Measurements from ENCODE around the gene SPINK2. TPM values are rescaled to one million over a fixed set of nuclear protein-coding genes. Genes with fewer than 3 reads are reported as not detected.

SPINK2 gene
- total RNA-seq, 3 donors from 2014 or later (not counting 1 experiment from before 2014, with no cell fraction given) = 0.42 to 3.8 (median 2.0) TPM

DNA sequence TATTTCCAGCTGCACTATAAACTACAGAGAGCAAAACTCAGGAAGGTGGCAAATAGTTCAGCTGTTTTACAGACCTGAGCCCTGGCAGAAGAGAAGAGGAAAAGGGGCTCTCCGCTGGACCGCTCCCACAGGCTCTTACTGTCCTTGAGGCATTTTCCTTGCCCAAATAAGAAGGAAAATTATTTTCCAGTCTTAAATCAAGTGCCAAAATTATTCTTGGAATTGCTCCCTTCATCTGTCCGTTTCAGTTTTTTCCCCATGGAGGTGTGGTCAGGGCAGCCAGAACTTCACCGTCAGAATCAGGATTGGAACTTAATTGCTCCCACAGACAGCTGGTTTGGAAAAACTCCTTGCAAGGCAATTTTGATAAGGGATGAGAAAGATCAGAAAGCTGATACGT, 35.2 kb upstream of the SPINK2 start:
- no peak for ATAC-seq
- peaks cover 4% of the 10 kb centered on the region for H3K4me1 ChIP-seq (ENCODE audit: control insufficient read depth, insufficient read depth, low read length)
- H3K36me3 ChIP-seq (ENCODE audit: control insufficient read depth, insufficient read depth, low read length) = no peaks in the 10 kb centered on the region
- Mint-ChIP-seq H3K4me3 (no peak overlapping the region), H3K9me3 (no peaks in the 10 kb centered on the region), H3K36me3 (no peaks in the 10 kb centered on the region), H3K4me1 (no peaks in the 10 kb centered on the region), H3K27ac (no peak overlapping the region), H3K27me3 (ENCODE audit: low read depth in 2 of 2) (no peaks in the 10 kb centered on the region)
- H3K27me3 ChIP-seq (ENCODE audit: control insufficient read depth, insufficient read depth, low read length) = no peaks in the 10 kb centered on the region
- no peak overlapping the region for H3K4me3 ChIP-seq (ENCODE audit: low read length)
- H3K9me3 ChIP-seq (ENCODE audit: control insufficient read depth, insufficient read depth, low read length) = no peaks in the 10 kb centered on the region
- no peak overlapping the region for H3K27ac ChIP-seq (ENCODE audit: low read length)
- intact Hi-C loops (cut with micrococcal nuclease) = no loop called here
- DNase-seq = no peak
- TF ChIP-seq, protein P1, sequence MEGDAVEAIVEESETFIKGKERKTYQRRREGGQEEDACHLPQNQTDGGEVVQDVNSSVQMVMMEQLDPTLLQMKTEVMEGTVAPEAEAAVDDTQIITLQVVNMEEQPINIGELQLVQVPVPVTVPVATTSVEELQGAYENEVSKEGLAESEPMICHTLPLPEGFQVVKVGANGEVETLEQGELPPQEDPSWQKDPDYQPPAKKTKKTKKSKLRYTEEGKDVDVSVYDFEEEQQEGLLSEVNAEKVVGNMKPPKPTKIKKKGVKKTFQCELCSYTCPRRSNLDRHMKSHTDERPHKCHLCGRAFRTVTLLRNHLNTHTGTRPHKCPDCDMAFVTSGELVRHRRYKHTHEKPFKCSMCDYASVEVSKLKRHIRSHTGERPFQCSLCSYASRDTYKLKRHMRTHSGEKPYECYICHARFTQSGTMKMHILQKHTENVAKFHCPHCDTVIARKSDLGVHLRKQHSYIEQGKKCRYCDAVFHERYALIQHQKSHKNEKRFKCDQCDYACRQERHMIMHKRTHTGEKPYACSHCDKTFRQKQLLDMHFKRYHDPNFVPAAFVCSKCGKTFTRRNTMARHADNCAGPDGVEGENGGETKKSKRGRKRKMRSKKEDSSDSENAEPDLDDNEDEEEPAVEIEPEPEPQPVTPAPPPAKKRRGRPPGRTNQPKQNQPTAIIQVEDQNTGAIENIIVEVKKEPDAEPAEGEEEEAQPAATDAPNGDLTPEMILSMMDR (IDR thresholded peaks at IDR 0.05) = no peak
- WGBS (ENCODE audit: insufficient coverage) = 87% methylated on average over 5 of the region's 5 CpGs

DNA sequence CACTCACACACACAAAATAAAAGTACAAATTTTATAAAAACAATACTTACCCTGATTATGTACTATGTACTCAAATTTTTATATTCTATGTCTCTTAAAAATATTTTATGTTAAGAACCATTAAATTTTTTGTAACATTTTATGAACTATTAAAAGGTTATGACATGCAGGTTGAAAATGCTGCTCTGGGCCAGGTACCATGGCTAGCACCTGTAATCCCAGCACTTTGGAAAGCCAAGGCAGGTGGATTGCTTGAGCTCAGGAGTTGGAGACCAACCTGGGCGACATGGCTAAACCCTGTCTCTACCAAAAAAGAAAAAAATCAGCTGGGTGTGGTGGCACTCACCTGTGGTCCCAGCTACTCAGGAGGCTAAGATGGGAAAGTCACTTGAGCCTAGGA, 29.4 kb upstream of the SPINK2 start:
- TF ChIP-seq, protein P1 (IDR thresholded peaks at IDR 0.05) = no peak
- Histone ChIP-seq H3K4me3 (ENCODE audit: low read length) (no peak overlapping the region), H3K9me3 (ENCODE audit: control insufficient read depth, insufficient read depth, low read length) (no peaks in the 10 kb centered on the region), H3K36me3 (ENCODE audit: control insufficient read depth, insufficient read depth, low read length) (no peaks in the 10 kb centered on the region), H3K4me1 (ENCODE audit: control insufficient read depth, insufficient read depth, low read length) (no peaks in the 10 kb centered on the region), H3K27me3 (ENCODE audit: control insufficient read depth, insufficient read depth, low read length) (no peaks in the 10 kb centered on the region), H3K27ac (ENCODE audit: low read length) (no peak overlapping the region)
- DNase-seq (no peak), ATAC-seq (no peak)
- no peaks in the 10 kb centered on the region for H3K9me3 Mint-ChIP-seq
- H3K4me1 Mint-ChIP-seq = no peaks in the 10 kb centered on the region
- H3K27ac Mint-ChIP-seq = no peak overlapping the region
- intact Hi-C loops (cut with micrococcal nuclease) = no loop called here
- H3K27me3 Mint-ChIP-seq (ENCODE audit: low read depth in 2 of 2) = no peaks in the 10 kb centered on the region
- 80% methylated on average over 1 of the region's 1 CpG for WGBS (ENCODE audit: insufficient coverage)
- no peak overlapping the region for H3K4me3 Mint-ChIP-seq
- H3K36me3 Mint-ChIP-seq = no peaks in the 10 kb centered on the region

DNA sequence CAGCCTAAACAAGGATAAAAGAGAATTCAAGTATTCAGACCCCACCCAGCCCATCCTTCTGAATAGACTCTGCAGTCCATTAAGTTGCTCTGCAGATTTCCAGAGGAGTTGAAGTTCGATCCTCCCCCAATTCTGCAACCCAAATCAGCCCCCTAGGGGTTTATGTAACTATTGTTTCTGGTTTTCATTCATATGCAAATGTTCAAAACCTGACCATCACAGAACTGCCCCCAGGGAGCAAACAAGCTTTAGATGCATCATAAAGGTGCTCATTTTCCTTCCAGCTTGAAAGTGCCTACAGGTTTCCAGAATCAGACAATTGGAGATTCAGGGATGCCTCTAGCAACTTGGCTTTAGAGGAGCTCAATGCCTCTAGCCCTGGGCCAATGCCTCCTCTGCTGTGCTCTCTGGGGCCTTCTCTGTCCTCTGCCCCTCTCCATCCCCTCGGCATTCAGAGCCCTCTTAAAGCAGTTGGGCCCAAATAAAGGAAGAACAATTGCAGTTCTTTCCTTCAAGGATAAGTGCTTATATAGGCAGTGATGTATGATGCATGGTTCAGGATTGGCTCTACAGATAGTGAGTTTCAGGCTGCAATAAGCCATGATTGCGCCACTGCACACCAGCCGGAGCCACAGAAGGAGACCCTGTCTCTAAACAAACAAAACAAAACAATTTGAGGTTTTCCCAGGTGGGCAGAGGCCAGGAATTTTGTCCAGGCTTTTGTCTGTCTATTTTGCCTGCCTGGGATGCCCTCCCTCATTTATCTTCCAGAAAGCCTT, 23.5 kb upstream of the SPINK2 start:
- intact Hi-C loops (cut with micrococcal nuclease) = no loop called here
- no peaks in the 10 kb centered on the region for H3K36me3 ChIP-seq (ENCODE audit: control insufficient read depth, insufficient read depth, low read length)
- no peaks in the 10 kb centered on the region for H3K36me3 Mint-ChIP-seq
- H3K4me1 Mint-ChIP-seq = no peaks in the 10 kb centered on the region
- DNase-seq (no peak), ATAC-seq (no peak)
- no peak overlapping the region for H3K27ac Mint-ChIP-seq
- no peaks in the 10 kb centered on the region for H3K9me3 ChIP-seq (ENCODE audit: control insufficient read depth, insufficient read depth, low read length)
- no peak overlapping the region for H3K27ac ChIP-seq (ENCODE audit: low read length)
- H3K4me3 ChIP-seq (ENCODE audit: low read length) = no peak overlapping the region
- TF ChIP-seq, protein P1 (IDR thresholded peaks at IDR 0.05) = no peak
- no peaks in the 10 kb centered on the region for H3K9me3 Mint-ChIP-seq
- H3K4me3 Mint-ChIP-seq = no peak overlapping the region
- no peaks in the 10 kb centered on the region for H3K4me1 ChIP-seq (ENCODE audit: control insufficient read depth, insufficient read depth, low read length)
- no peaks in the 10 kb centered on the region for H3K27me3 ChIP-seq (ENCODE audit: control insufficient read depth, insufficient read depth, low read length)
- 92% methylated on average over 3 of the region's 4 CpGs for WGBS (ENCODE audit: insufficient coverage)
- H3K27me3 Mint-ChIP-seq (ENCODE audit: low read depth in 2 of 2) = no peaks in the 10 kb centered on the region

DNA sequence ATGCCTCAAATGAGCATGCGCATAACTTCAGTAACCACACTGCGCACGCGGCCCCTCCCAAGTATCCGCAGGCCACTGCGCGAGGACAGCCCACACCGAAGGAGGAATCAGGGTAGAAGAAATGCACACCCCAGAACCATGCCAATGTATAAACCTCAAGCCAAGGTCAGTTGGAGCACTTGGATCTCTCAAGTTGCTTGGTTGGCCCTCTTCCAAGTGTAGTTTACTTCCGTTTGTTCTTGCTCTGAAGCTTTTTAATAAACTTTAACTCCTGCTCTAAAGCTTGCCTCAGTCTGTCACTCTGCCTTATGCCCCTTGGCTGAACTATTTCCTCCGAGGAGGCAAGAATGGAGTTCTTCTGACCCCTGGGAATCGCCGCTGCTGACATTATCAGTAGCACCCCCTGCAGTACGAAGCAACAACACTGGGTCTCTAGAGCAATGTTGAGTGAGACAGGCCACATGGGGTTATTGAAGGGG, 22.0 kb upstream of the SPINK2 start:
- H3K36me3 ChIP-seq (ENCODE audit: control insufficient read depth, insufficient read depth, low read length) = no peaks in the 10 kb centered on the region
- Mint-ChIP-seq H3K36me3 (no peaks in the 10 kb centered on the region), H3K9me3 (no peaks in the 10 kb centered on the region), H3K4me1 (no peaks in the 10 kb centered on the region), H3K4me3 (no peak overlapping the region), H3K27me3 (ENCODE audit: low read depth in 2 of 2) (no peaks in the 10 kb centered on the region), H3K27ac (no peak overlapping the region)
- no peaks in the 10 kb centered on the region for H3K27me3 ChIP-seq (ENCODE audit: control insufficient read depth, insufficient read depth, low read length)
- ATAC-seq (no peak), DNase-seq (no peak)
- H3K4me3 ChIP-seq (ENCODE audit: low read length) = no peak overlapping the region
- H3K4me1 ChIP-seq (ENCODE audit: control insufficient read depth, insufficient read depth, low read length) = no peaks in the 10 kb centered on the region
- no peaks in the 10 kb centered on the region for H3K9me3 ChIP-seq (ENCODE audit: control insufficient read depth, insufficient read depth, low read length)
- TF ChIP-seq, protein P1 (IDR thresholded peaks at IDR 0.05) = no peak
- WGBS (ENCODE audit: insufficient coverage) = 89% methylated on average over 13 of the region's 13 CpGs
- no peak overlapping the region for H3K27ac ChIP-seq (ENCODE audit: low read length)
- intact Hi-C loops (cut with micrococcal nuclease) = no loop called here

All from natural killer cell (primary cell).